HCT116 (cell line): ENCODE measurements around the gene SLC15A5. TPM values are rescaled to one million over a fixed set of nuclear protein-coding genes. Genes with fewer than 3 reads are reported as not detected.

ENCODE experiments used
- ATAC-seq: fragments of 200-7000 bp; cut with Tn5 transposase; 2 replicates; pipeline ENCODE4 v1.9.1; 2020; ENCODE audit warnings: mild to moderate bottlenecking, moderate library complexity
- BruUV-seq: library from RNA; stranded (reverse); fragments of 400-500 nt; replicated peaks from 2 replicates; lab custom pipeline; 2021; lab: Mats Ljungman, UMichigan
- CTCF ChIA-PET: fragments of 300-600 bp; sonication (Branson Sonifier 250); formaldehyde crosslinking; loops from one replicate; lab custom pipeline; 2021; ENCODE audit warnings: antibody characterized with exemption; lab: Charles Lee
- POLR2A ChIA-PET: fragments of 300-600, 350-600 bp; sonication (Branson Sonifier 250); formaldehyde crosslinking; loops from one replicate; lab custom pipeline; 2021; ENCODE audit warnings: antibody characterized with exemption; lab: Charles Lee
- RAD21 ChIA-PET, 2 experiments: fragments of 300-600 bp; sonication (Branson Sonifier 250); formaldehyde crosslinking; loops; one replicate each; lab custom pipeline; 2023; ENCODE audit warnings: low total read pairs in 2 of 2; ENCODE audit not compliant: uncharacterized antibody in 2 of 2, unreplicated experiment in 2 of 2, low non-redundant PET in 1 of 2; lab: Charles Lee
- DNase-seq: peaks from one replicate; pipeline ENCODE4 v3.0.0-alpha.2; 2010; ENCODE audit warnings: low read depth, low spot score
- H2AFZ ChIP-seq: fragments of 200-600 bp; shearing (Covaris generic), sonication (generic); 2 replicates; pipeline ENCODE4 v1.6.1; 2017; ENCODE audit warnings: low read depth, mixed run types, mixed read lengths, antibody characterized with exemption, low read length; ENCODE audit not compliant: poor library complexity, severe bottlenecking
- H3K27ac ChIP-seq: 2 replicates; pipeline ENCODE4 v1.5.1; 2012; ENCODE audit warnings: low read depth, low read length
- H3K27me3 ChIP-seq: fragments of 200-600 bp; sonication (generic); 2 replicates; pipeline ENCODE4 v1.6.1; 2016; ENCODE audit warnings: mixed run types, low read length, mixed read lengths; ENCODE audit not compliant: insufficient read depth
- H3K36me3 ChIP-seq, 2 experiments: fragments of 200-500 bp in 1 of 2; fragments of 200-600 bp in 1 of 2; sonication (Bioruptor generic) in 1 of 2; sonication (generic) in 1 of 2; 2 replicates each; pipeline versions ENCODE4 v1.5.1 to v1.6.1; 2014 to 2016; ENCODE audit warnings: low read length in 2 of 2, inconsistent platforms in 1 of 2, mixed read lengths in 1 of 2, mixed run types in 1 of 2; ENCODE audit not compliant: insufficient read depth in 2 of 2, control insufficient read depth in 1 of 2
- H3K4me1 ChIP-seq, 2 experiments: fragments of 200-600 bp in 1 of 2; sonication (generic) in 1 of 2; 2 replicates each; pipeline versions ENCODE4 v1.5.1 to v1.6.1; 2012 to 2017; ENCODE audit warnings: low read length in 2 of 2, inconsistent platforms in 1 of 2, mild to moderate bottlenecking in 1 of 2, mixed read lengths in 1 of 2, mixed run types in 1 of 2, moderate library complexity in 1 of 2; ENCODE audit not compliant: insufficient read depth in 2 of 2, control insufficient read depth in 1 of 2
- H3K4me2 ChIP-seq: fragments of 200-600 bp; sonication (generic); 2 replicates; pipeline ENCODE4 v1.6.1; 2017; ENCODE audit warnings: mixed run types, low read length, mixed read lengths
- H3K4me3 ChIP-seq, 2 experiments: fragments of 200-600 bp in 1 of 2; sonication (generic) in 1 of 2; replicated peaks in 1 of 2; 2 replicates each; pipeline ENCODE4 v1.5.1; 2011 to 2016; ENCODE audit warnings: low read length in 2 of 2, control low read depth in 1 of 2, low read depth in 1 of 2, mild to moderate bottlenecking in 1 of 2, mixed read lengths in 1 of 2, mixed run types in 1 of 2
- H3K79me2 ChIP-seq: fragments of 200-600 bp; sonication (generic); 2 replicates; pipeline ENCODE4 v1.6.1; 2017; ENCODE audit warnings: mild to moderate bottlenecking, mixed run types, low read length, moderate library complexity, mixed read lengths; ENCODE audit not compliant: insufficient read depth
- H3K9ac ChIP-seq: fragments of 200-600 bp; sonication (generic); 2 replicates; pipeline ENCODE4 v1.6.1; 2016; ENCODE audit warnings: low read length, mixed read lengths
- H3K9me2 ChIP-seq: fragments of 200-600 bp; sonication (generic), shearing (Covaris generic); 2 replicates; pipeline ENCODE4 v1.6.1; 2017; ENCODE audit warnings: mixed run types, mild to moderate bottlenecking, moderate library complexity; ENCODE audit not compliant: insufficient read depth
- H3K9me3 ChIP-seq, 2 experiments: fragments of 200-500 bp in 1 of 2; fragments of 200-600 bp in 1 of 2; sonication (Bioruptor generic) in 1 of 2; sonication (generic) in 1 of 2; 2 replicates each; pipeline ENCODE4 v1.6.1; 2014 to 2017; ENCODE audit warnings: low read length in 2 of 2, mixed read lengths in 2 of 2, inconsistent platforms in 1 of 2, low read depth in 1 of 2, mild to moderate bottlenecking in 1 of 2, mixed run types in 1 of 2, moderate library complexity in 1 of 2; ENCODE audit not compliant: control insufficient read depth in 1 of 2, insufficient read depth in 1 of 2
- H4K20me1 ChIP-seq: fragments of 200-600 bp; sonication (generic), shearing (Covaris generic); 2 replicates; pipeline ENCODE4 v1.6.1; 2017; ENCODE audit warnings: mixed run types, mild to moderate bottlenecking, moderate library complexity; ENCODE audit not compliant: insufficient read depth
- CEBPB ChIP-seq: IDR thresholded peaks from 2 replicates; pipeline ENCODE4 v1.6.1; 2012; ENCODE audit warnings: low read depth
- EGR1 ChIP-seq: IDR thresholded peaks from 2 replicates; pipeline ENCODE4 v1.6.1; 2012; ENCODE audit warnings: low read depth
- ELF1 ChIP-seq: IDR thresholded peaks from 2 replicates; pipeline ENCODE4 v1.6.1; 2012; ENCODE audit warnings: low read depth, borderline replicate concordance
- EZH2phosphoT487 ChIP-seq: fragments of 200-600 bp; IDR thresholded peaks from 2 replicates; pipeline ENCODE4 v1.6.1; 2018; ENCODE audit warnings: antibody characterized with exemption, borderline replicate concordance
- FOSL1 ChIP-seq: IDR thresholded peaks from 2 replicates; pipeline ENCODE4 v1.6.1; 2012; ENCODE audit warnings: low read depth
- JUND ChIP-seq: IDR thresholded peaks from 2 replicates; pipeline ENCODE4 v1.6.1; 2012
- POLR2A ChIP-seq: IDR thresholded peaks from 2 replicates; pipeline ENCODE4 v1.7.0; 2011; ENCODE audit warnings: borderline replicate concordance; ENCODE audit not compliant: insufficient read depth, insufficient read length; ENCODE audit errors: extremely low read depth
- POLR2AphosphoS5 ChIP-seq: IDR thresholded peaks from 2 replicates; pipeline ENCODE4 v1.6.1; 2011; ENCODE audit warnings: mild to moderate bottlenecking, low read depth, low read length, moderate library complexity
- RAD21 ChIP-seq: IDR thresholded peaks from 2 replicates; pipeline ENCODE4 v1.6.1; 2012; ENCODE audit warnings: low read depth, mild to moderate bottlenecking
- SIN3A ChIP-seq: IDR thresholded peaks from 2 replicates; pipeline ENCODE4 v1.6.1; 2012; ENCODE audit warnings: low read depth
- SP1 ChIP-seq: IDR thresholded peaks from 2 replicates; pipeline ENCODE4 v1.6.1; 2012; ENCODE audit warnings: low read depth
- SRF ChIP-seq: IDR thresholded peaks from 2 replicates; pipeline ENCODE4 v1.6.1; 2012; ENCODE audit warnings: low read depth
- TCF7L2 ChIP-seq: IDR thresholded peaks from 2 replicates; pipeline ENCODE4 v1.7.0; 2011; ENCODE audit warnings: borderline replicate concordance, inconsistent platforms; ENCODE audit not compliant: insufficient read depth, insufficient read length; ENCODE audit errors: extremely low read depth
- YY1 ChIP-seq: IDR thresholded peaks from 2 replicates; pipeline ENCODE4 v1.6.1; 2011; ENCODE audit warnings: low read length, low read depth, moderate library complexity, mild to moderate bottlenecking; ENCODE audit not compliant: insufficient replicate concordance; ENCODE audit errors: extremely low read depth
- ZBTB33 ChIP-seq: IDR thresholded peaks from 2 replicates; pipeline ENCODE4 v1.6.1; 2011; ENCODE audit warnings: mild to moderate bottlenecking, low read length, moderate library complexity; ENCODE audit not compliant: insufficient replicate concordance; ENCODE audit errors: extremely low read depth
- ZNF274 ChIP-seq: fragments of 200-500 bp; sonication (Bioruptor generic); IDR thresholded peaks from 2 replicates; pipeline ENCODE4 v1.6.1; 2014; ENCODE audit warnings: mild to moderate bottlenecking, low read depth, low read length, inconsistent platforms
- intact Hi-C: fragments of 100-400 bp; cut with micrococcal nuclease; formaldehyde crosslinking; loops from 2 replicates; pipeline ENCODE4 v1.10.0; 2022
- total RNA-seq: library from RNA; stranded (reverse); gene quantifications from one replicate; pipeline ENCODE4 v1.2.1, GENCODE V29; 2021; ENCODE audit not compliant: unreplicated experiment
- TF ChIP-seq, protein P1 (sequence below): IDR thresholded peaks from 2 replicates; pipeline ENCODE4 v1.6.1; 2012

Gene SLC15A5
- total RNA-seq, 1 experiment from 2014 or later, result not detected

- H3K9me3 ChIP-seq, result no peaks in the 10 kb centered on the region
- no peaks in the 10 kb centered on the region for H3K9me2 ChIP-seq
- intact Hi-C loops, result no loop called here
- BruUV-seq, result no TSS peak
- H3K4me3 ChIP-seq, result no peak overlapping the region
- H3K27me3 ChIP-seq, result no peaks in the 10 kb centered on the region
- no peaks in the 10 kb centered on the region for H4K20me1 ChIP-seq
- H3K27ac ChIP-seq, result no peak overlapping the region
- DNase-seq, result no peak
- POLR2A ChIA-PET, result no interaction called here
- H2AFZ ChIP-seq, result no peak overlapping the region
- no peak overlapping the region for H3K4me2 ChIP-seq
- no peak for ATAC-seq
- no peak for TF ChIP-seq JUND
- TF ChIP-seq, all 23 proteins: peak for 0
- H3K36me3 ChIP-seq, result no peaks in the 10 kb centered on the region
- no peaks in the 10 kb centered on the region for H3K79me2 ChIP-seq
- RAD21 ChIA-PET, result no interaction called here
- no peaks in the 10 kb centered on the region for H3K4me1 ChIP-seq
- H3K9ac ChIP-seq, result no peak overlapping the region
- CTCF ChIA-PET, result no interaction called here
These were observed 59.3 kb downstream of the SLC15A5 start for GRCh38 chr12:16218234-16218633.

GRCh38 chr12:16211731-16212130 is 65.8 kb downstream of the SLC15A5 start:
- H3K36me3 ChIP-seq, result no peaks in the 10 kb centered on the region
- POLR2A ChIA-PET, result no interaction called here
- no peak overlapping the region for H2AFZ ChIP-seq
- no peaks in the 10 kb centered on the region for H3K9me2 ChIP-seq
- no peaks in the 10 kb centered on the region for H3K79me2 ChIP-seq
- CTCF ChIA-PET, result no interaction called here
- H3K4me2 ChIP-seq, result no peak overlapping the region
- H3K27ac ChIP-seq, result no peak overlapping the region
- no peaks in the 10 kb centered on the region for H3K27me3 ChIP-seq
- no peaks in the 10 kb centered on the region for H3K9me3 ChIP-seq
- intact Hi-C loops, result no loop called here
- no peak for DNase-seq
- no peak overlapping the region for H3K4me3 ChIP-seq
- RAD21 ChIA-PET, result no interaction called here
- H4K20me1 ChIP-seq, result no peaks in the 10 kb centered on the region
- ATAC-seq, result no peak
- H3K9ac ChIP-seq, result no peak overlapping the region
- no peaks in the 10 kb centered on the region for H3K4me1 ChIP-seq
- TF ChIP-seq SIN3A (no peak), ZNF274 (no peak), POLR2A (no peak), TCF7L2 (no peak), FOSL1 (no peak), YY1 (no peak), RAD21 (no peak), EZH2phosphoT487 (no peak), SP1 (no peak), CEBPB (no peak), POLR2AphosphoS5 (no peak), ELF1 (no peak), SRF (no peak), ZBTB33 (no peak), JUND (no peak), EGR1 (no peak)
- TF ChIP-seq, protein P1, sequence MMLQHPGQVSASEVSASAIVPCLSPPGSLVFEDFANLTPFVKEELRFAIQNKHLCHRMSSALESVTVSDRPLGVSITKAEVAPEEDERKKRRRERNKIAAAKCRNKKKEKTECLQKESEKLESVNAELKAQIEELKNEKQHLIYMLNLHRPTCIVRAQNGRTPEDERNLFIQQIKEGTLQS, result no peak
- BruUV-seq, result no TSS peak
